Stimulated activated CD8-positive, alpha-beta memory T cell treated with anti-CD3 and anti-CD28 coated beads, Interleukin-12 subunit alpha, Interleukin-12 subunit beta, amount 100 ng/mL, for 24 hours (primary cell): ENCODE measurements around the gene ALG1.
"Not testable (repeated sequence)": the region's sequence is repeated elsewhere in the genome, so short reads cannot be mapped to it uniquely, and the experiment has no call there.

ENCODE experiments used
- DNase-seq: peaks from one replicate; pipeline ENCODE4 v3.0.0-alpha.2; 2020; ENCODE audit errors: extremely low read depth

Gene ALG1

DNA sequence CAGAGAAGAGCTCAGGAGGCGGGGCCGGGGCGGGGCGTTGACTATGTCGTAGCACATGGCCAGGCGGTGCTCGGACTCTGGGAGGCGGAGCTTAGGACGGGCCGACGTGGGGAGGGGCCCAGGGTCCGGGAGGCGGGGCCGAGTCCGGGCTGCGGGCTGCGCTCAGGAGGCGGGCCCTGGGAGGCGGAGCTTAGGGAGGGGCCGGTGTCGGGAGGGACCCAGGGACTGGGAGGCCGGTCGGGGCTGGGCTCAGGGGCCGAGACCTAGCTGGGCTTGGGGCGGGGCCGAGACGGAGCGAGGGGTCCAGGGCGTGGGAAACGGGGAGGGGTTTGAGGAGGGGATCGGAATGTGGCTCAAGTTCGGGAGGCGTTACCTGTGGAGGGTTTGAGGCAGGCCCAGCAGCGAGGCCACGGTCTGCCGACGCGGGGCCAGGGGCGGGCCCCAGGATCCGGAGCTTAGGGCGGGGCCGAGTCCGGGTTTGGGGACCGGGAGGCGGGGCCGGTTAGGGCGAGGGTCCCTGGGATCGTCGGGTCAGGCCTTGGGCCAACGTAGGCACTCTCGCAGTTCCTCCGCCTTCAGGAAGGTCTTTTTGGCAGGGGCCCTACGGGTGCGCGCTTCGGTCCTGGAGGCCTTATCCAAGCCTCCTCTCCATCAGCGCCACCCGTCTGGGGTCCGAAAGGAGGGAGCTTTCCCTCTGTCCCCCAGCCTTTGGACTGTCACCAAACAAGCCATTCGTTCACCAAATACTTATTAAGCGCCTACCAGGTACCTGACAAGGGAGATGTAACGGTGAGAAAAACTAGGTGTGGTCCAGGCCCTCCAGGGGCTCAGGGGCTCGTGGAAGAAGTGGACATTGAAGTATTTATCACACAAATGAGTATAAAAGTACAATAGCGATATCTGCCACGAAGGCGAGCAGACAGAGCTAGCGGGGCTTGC, 26.8 kb downstream of the ALG1 start:
- not testable (repeated sequence) for DNase-seq

- DNase-seq = not testable (repeated sequence)
Observed at GRCh38 chr16:5099174-5099573, 27.5 kb downstream of the ALG1 start.

DNA sequence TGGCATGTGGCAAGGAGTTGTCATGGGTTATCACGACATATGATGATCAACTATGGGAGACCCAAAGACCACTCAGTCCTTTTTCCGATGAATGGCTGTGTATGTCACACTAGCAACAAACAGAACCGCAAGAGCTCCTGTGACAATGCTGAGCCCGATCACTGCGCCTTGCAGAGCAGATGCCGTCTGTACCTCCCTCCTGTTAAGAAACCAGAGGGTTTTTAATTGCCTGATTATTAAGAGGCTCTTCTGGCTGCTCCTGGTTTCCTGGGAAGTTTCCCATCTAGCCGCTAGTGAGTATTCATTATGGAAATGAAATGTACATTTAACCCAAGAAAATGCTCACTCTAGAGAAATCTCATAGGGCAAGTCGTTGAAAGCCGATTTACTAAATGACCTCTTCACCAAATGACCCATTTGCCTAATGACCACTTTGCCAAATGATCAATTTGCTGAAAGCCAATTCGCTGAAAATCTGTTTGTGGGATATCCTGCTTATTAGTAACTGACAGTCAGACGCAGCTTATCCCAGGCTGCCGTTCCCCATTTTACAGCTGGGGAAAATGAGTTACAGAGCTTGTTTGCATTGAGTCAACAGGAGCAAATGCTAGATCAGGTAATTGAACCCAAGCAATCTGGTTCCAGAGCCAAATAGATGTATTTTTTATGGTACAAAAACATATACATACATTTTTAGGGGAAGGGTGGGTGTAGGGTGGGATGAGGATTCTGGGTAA, 31.8 kb downstream of the ALG1 start:
- DNase-seq = not testable (repeated sequence)

DNA sequence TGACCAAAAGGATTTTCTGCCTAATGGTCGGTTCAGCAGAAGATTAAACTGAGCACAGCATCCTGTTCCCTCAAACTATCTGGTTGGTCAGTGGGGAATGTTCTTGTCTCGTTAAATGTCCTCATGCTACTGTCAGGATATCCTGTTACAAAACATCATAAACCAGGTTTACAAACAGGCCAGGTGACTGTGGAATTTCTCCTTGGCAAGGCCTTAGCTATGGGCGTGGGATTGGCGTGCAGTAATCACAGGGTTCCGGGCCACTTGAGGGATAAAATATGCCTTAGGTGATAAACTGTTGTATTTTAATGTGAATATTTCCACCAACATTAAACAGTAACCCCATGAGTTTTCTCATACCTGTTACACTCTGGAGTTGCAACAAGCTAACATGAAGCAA, 33.4 kb downstream of the ALG1 start:
- DNase-seq = not testable (repeated sequence)

DNA sequence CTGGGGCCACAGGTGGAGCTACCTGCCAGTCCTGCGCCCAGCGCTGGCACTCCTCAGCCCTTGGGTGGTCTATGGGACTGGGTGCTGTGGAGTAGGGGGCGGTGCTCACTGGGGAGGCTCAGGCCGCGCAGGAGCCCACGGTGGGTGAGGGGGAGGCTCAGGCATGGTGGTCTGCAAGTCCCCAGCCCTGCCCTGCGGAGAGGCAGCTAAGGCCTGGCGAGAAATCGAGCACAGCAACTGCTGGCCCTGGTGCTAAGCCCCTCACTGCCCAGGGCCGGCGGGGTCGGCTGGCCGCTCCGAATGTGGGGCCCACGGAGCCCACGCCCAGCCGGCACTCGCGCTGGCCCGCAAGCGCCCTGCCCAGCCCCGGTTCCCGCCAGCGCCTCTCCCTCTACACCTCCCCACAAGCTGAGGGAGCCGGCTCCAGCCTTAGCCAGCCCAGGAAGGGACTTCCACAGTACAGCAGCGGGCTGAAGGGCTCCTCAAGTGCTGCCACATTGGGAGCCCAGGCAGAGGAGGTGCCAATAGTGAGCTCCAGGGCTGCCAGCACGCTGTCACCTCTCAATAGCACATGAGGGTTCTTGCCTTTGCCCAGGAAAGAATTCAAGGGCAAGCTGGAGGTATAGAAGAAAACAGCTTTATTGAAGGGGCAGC, 37.0 kb downstream of the ALG1 start:
- no peak for DNase-seq

DNA sequence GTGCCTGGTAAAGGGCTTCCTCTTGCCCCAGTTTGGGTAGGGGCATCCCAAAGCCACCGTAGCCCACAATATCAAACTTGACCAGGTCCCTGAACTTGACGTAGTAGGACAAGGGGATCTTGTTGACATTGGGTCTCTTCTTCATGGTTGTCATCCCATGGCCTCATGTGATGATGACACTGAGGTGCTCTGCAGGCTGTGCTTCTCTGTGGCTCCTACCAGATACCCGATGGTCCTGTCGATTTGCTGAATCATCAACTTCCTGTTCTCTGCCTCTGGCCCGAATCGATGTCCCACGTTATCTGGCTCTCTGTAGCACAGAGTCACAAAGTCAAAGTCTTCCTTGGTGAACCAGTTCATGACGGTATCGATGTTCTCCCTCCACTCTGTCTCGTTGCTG, 39.3 kb downstream of the ALG1 start:
- not testable (repeated sequence) for DNase-seq

- not testable (repeated sequence) for DNase-seq
Observed at GRCh38 chr16:5116780-5117295, 45.2 kb downstream of the ALG1 start.

DNA sequence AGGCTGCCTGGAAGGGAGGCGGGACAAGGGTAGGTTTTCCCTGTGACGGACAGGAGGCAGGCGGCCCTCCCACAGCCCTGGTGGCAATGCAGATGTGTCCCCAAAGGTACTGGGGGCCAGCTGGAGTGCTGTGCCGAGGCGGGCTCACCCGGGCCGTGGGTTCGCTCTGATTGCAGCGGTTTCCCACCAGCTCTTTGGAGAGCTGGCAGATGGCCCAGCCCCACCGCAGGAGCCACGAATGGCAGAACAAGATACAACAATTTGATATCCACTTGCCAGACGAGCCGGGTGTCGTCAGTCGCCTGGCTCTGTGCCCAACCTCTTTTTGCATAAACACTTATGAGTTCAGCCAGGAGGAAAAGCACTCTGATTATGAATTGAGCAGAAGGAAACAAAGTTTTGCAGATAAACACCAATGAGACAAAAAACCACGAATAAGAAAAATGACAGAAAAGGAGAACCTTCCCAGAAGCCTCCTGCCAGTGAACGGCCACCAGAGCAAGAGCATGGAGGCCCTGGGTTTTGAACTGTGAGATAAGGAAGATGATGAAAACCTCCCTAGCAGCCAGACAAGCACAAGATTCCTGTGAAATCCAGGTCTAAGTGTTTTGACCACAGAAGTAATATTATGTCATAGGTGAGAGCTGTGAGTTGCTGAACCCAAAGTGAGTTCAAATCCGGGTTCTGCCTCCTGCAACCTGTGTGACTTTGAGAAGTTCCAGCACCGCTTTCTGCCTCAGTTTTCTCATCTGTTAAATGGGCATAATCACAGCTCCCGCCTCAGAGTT, 45.9 kb downstream of the ALG1 start:
- DNase-seq = not testable (repeated sequence)

DNA sequence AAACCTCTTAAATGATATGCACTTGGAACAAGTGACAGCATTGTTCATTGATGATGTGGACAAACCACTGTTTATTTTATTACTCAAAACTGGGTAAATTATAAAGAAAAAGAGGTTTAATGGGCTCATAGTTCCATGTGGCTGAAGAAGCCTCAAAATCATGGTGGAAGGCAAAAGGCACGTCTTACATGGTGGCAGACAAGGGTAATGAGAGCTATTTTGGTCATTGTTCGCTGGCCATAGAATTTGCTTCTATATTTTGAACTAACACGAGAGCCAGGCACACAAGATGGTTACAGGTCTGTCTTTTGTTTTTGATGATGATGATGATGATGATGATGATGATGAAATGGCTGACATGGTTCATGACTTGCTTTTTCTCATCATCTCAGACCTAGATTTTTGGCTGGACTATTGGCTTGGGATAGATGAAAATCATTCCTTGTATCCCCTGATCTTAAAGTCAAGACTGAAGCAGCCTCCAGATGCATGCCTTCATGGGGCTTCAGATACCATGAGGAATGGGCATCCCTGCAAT, 59.9 kb downstream of the ALG1 start:
- not testable (repeated sequence) for DNase-seq

DNA sequence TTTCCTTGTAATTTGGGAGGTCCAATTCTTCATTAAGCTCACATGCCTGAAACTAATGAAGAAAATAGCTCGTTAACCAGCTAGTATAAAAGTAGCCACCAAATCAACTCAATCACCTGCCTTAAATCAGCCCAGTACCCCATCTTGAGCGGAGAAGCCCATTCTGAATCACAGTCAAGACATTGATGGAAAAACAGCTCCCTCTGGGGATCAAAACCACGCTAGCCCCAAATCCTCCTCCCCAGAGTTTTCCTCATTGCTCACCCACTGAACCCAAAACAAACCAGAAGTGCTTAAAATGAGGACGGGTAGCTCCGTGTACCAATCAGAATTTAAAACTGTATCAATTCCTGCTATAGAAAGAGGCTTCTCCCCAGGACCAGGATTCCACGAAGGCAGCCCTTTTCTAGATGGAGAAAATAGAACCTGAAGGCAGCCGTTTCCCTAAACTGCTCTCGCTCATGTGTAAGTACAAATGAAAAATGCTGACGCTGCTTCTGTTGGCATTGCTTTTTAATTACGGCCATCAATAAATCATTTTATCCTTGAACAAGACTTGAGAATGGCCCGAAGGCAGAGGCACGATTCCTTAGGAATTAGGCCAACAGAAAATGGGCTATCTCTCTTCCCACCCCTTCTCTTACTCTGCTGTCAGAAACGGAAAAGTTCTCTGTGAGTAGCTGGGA, 61.4 kb downstream of the ALG1 start:
- DNase-seq = not testable (repeated sequence)

DNA sequence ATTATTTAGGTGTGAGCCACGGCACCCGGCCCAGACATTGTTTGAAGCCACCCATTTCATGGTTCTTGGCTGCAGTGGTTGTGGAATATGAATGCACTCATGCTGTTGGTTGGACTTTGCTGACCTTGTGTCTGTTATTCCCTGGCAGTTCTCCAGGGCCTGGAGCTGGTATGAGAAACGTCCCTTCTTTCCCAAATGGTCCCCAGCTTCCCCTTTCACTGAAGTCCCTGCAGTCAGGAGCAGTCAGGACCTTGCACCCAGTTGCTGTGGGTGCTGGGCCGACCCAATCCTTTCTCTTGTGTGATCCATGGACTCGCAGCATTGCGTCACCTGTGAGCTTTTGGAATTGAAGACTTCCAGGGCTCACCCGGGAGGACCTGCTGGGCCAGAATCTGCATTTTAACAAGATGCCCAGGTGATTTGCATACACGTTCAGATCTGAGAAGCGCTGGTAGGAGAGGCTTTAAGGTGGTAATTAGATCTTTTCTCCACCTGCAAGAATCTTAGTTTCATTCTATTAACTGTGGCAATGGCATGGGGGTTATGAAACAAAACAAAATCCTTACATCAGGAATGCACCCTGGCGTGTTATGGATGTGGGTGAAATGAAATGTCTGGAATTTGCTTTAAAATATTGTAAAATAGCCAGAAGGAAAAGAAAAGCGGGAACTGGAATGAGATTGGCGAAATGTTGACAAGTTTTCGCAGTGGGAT, 63.3 kb downstream of the ALG1 start:
- not testable (repeated sequence) for DNase-seq
